C4-2B (cell line): ENCODE measurements around the gene HSPG2.

Experiments
- H3K27ac ChIP-seq: fragments of 450-650 bp; 2 replicates; pipeline ENCODE4 v1.5.1; 2017
- CTCF ChIP-seq: fragments of 450-650 bp; conservative IDR thresholded peaks from 2 replicates; pipeline ENCODE4 v1.5.1; 2017; ENCODE audit warnings: mild to moderate bottlenecking
- ZFX ChIP-seq: fragments of 450-650 bp; IDR thresholded peaks from 2 replicates; pipeline ENCODE4 v1.6.1; 2017

The HSPG2 gene

GRCh38 chr1:21818656-21819055 is 118.5 kb downstream of the HSPG2 start:
- no peak overlapping the region for H3K27ac ChIP-seq
- no peak for TF ChIP-seq ZFX
- TF ChIP-seq CTCF, result no peak

GRCh38 chr1:21816602-21817302 is 120.4 kb downstream of the HSPG2 start:
- no peak overlapping the region for H3K27ac ChIP-seq
- TF ChIP-seq CTCF, result no peak
- no peak for TF ChIP-seq ZFX

GRCh38 chr1:21815724-21816321 is 121.3 kb downstream of the HSPG2 start:
- no peak overlapping the region for H3K27ac ChIP-seq
- TF ChIP-seq CTCF (no peak), ZFX (no peak)

- no peak overlapping the region for H3K27ac ChIP-seq
- no peak for TF ChIP-seq CTCF
- TF ChIP-seq ZFX, result no peak
These were observed 122.0 kb downstream of the HSPG2 start for GRCh38 chr1:21814981-21815582.

- no peak overlapping the region for H3K27ac ChIP-seq
- TF ChIP-seq CTCF (no peak; the same call in 1 of the 2 replicates), ZFX (no peak)
These were observed 122.7 kb downstream of the HSPG2 start for GRCh38 chr1:21814241-21814918.

GRCh38 chr1:21813542-21813941 is 123.6 kb downstream of the HSPG2 start:
- no peak for TF ChIP-seq ZFX
- TF ChIP-seq CTCF, result no peak
- H3K27ac ChIP-seq, result no peak overlapping the region

GRCh38 chr1:21811875-21812305 is 125.2 kb downstream of the HSPG2 start, which contains the start of gene LDLRAD2:
TSS of gene LDLRAD2 (plus strand) at chr1:21812265. CDS start at chr1:21812452, 187 bp downstream.
- no peak for TF ChIP-seq ZFX
- no peak for TF ChIP-seq CTCF
- H3K27ac ChIP-seq, result peak within 1 kb of the TSS; percentile 49
